ENCODE data around the gene PKD2L2.

DNA sequence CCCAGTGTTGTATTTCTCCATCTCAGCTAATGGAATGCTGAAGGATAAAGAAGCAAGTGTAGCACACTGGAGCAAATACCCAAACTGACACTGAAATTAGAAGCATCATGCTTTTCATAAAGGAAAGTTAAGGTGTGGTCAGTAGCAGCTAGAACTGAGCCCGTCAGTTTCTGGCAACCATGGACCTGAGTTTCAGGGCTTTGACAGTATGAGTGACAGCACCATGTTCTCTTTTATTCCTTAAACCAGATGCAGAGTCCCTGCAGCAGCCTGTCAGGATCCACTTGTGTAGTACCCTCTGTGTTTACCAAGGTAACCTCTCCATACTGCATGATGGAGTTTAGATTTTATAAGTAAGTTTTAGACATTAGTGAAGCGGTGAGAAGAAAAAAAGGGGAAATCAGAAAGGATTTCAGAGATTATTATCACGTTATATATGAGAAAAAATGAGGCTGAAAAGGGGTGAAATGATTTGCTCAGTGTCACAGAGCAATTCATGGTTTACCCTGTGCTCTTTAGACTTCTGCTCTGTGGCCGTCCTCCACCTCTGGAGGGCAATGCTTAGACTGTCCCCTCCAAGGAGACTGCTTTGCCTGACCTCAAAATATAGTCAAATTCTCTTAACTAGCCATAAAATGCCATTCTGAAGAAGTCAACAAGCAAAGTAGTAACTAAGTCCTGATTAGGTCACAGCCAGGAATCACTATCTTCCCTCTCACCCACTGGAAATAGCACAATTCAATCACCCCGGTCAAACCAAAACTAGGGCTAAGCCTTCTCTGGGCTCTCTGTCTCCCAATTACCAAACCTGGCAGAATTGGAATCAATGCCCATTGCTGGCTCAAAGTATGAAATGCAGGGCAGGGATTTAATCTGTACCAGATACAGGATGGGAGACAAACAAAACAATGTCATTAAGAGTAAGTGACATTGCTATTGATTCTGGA, 32.1 kb upstream of the PKD2L2 start:
- TF ChIP-seq EZH2 (IDR thresholded peaks at IDR 0.05; ENCODE audit: borderline replicate concordance, low read depth, low read length, severe bottlenecking), result no peak
- TF ChIP-seq, protein P1, sequence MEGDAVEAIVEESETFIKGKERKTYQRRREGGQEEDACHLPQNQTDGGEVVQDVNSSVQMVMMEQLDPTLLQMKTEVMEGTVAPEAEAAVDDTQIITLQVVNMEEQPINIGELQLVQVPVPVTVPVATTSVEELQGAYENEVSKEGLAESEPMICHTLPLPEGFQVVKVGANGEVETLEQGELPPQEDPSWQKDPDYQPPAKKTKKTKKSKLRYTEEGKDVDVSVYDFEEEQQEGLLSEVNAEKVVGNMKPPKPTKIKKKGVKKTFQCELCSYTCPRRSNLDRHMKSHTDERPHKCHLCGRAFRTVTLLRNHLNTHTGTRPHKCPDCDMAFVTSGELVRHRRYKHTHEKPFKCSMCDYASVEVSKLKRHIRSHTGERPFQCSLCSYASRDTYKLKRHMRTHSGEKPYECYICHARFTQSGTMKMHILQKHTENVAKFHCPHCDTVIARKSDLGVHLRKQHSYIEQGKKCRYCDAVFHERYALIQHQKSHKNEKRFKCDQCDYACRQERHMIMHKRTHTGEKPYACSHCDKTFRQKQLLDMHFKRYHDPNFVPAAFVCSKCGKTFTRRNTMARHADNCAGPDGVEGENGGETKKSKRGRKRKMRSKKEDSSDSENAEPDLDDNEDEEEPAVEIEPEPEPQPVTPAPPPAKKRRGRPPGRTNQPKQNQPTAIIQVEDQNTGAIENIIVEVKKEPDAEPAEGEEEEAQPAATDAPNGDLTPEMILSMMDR (IDR thresholded peaks at IDR 0.05; ENCODE audit: borderline replicate concordance, extremely low read depth, low read length, poor library complexity, severe bottlenecking), result no peak
